Fibroblast of skin of abdomen (primary cell): Measurements from ENCODE around the gene SLC66A2.
"Not testable (repeated sequence)": the region's sequence is repeated elsewhere in the genome, so short reads cannot be mapped to it uniquely, and the experiment has no call there.

Source experiments
- DNase-seq: peaks from one replicate; pipeline ENCODE4 v3.0.0-alpha.2; 2013

Gene SLC66A2

DNA sequence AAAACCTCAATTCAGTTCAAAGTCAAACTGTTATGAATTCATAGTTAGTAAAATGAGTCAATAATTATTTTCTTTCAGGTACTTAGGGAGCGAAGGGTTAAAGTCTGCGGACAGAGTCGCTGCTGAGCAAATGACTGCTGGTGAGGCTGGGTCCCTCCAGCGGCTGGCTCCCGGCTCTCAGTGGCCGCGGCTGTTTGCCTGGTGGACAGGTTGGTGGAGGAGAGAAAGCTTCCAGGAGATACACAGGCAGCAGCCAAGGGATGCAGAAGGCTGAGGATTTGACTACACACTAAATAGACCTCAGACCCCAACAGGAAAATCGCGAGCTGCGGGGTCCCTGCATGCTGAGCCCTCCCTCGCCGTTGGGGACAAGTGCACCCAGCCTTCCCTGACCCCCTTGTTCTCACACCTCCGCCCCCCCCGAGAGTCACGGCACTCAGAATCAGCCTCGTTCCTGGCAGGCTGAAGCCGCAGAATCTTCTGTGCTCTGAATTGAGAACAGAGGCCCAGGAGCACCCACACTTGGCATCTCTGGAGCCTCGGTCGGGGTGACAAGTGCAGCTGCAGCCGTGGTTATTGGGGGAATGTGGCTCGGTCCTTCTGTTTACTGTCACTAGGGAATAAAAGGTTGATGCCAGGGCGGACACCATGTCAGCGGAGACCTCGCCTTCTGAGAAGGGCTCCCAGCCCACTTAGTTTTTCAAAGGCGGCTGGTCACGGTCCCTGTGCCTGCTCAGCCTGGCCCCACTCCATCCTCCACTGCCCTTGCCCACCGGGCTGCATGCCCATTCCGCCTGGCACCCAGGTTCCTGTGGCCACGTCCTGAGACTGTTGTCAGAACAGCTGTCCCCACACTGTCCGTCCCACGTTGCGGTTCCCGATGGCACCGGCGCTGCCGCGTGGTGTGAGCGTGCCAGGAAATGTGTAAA is 74.0 kb downstream of the SLC66A2 start:
- DNase-seq = no peak

DNA sequence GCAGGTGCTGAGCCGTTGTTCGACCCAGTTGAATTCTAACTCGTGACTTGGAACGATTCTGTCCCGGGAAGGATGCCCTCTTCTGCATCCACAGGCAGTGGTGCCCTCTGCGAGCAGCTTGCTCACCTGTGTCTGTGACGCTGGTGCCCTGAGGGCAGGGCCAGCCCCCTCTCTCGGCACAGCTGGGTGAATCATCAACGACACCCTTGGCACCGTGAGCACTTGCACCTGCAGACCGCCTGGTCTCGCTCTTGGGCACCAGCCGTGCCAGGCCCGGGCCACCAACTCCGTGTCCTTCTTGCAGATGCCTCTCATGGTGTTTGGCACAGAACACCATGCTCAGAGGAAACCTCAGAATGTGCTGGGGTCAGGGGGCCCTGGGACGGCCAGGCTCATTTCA is 75.0 kb downstream of the SLC66A2 start:
- no peak for DNase-seq

DNA sequence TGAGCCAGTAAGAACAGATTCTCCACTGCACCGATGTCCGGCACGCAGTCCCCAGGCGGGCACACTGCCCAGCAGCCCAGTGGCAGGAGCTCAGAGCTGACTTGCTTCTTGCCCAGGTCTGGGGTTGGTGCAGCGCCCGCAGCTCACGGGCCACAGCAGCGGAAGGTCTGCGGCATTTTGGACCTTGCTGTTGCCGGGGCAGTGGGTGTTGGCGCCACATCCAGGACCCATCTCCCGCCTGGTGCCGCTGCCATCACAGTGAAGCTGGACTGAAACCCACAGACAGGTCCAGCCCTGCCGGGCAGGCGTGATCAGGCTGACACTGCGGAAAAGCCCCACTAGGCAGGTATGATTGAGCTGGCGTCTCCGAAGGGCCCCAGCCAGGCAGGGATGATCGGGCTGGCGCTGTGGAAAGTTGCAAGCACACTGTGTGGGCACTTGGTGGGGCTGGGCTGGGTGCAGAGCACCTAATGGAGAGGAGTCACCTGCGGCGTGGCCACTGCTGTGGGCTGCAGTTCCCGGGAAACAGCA is 75.5 kb downstream of the SLC66A2 start:
- DNase-seq = no peak

- no peak for DNase-seq
These were observed 75.9 kb downstream of the SLC66A2 start for GRCh38 chr18:79875531-79875919.

- no peak for DNase-seq
These were observed 76.6 kb downstream of the SLC66A2 start for GRCh38 chr18:79874553-79875530.

- no peak for DNase-seq
These were observed 77.9 kb downstream of the SLC66A2 start for GRCh38 chr18:79873449-79874110.

DNA sequence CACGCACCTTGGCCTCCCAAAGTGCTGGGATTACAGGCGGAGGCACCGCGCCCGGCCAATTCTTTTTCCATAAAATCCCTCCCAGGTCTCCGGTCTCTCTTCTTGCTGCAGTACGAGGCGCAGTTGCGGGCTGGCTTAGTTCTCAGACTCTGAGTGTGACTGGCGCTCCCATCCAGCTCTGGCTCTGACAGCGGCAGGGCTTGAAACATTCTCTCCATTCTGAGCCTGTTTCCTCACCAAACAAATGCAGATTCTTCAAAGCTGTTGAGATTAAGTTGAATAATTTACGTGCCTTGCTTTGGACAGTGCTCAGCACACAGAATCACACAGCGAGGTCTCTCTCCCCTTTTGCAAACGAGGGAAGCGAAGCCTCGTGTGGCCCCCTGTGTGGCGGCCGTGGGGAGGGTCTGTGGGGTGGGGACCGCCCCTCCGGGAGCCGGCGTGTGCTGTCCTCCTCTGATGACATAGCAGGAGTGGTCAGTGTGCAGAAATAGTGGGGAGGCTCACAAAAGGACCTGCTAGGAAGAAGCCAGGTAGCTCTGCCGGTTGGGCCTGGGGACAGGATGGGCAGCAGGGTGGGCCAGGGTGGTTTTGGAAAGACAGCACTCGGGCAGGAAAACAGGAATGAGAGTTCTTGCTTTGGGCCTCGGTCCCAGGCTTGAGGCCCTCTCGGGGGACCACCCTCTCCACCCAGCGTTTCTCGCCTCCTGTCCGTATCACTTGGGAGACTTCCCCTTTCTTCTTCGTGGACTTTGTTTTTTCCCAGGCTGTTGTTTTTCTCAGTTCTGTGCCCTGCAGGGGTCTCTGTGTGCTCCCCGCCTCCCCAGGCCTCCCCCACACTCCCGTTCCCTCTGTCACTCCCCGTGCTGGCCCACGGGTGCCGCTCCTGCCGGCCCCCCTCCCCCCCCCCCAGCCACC is 78.7 kb downstream of the SLC66A2 start:
- DNase-seq = no peak

DNA sequence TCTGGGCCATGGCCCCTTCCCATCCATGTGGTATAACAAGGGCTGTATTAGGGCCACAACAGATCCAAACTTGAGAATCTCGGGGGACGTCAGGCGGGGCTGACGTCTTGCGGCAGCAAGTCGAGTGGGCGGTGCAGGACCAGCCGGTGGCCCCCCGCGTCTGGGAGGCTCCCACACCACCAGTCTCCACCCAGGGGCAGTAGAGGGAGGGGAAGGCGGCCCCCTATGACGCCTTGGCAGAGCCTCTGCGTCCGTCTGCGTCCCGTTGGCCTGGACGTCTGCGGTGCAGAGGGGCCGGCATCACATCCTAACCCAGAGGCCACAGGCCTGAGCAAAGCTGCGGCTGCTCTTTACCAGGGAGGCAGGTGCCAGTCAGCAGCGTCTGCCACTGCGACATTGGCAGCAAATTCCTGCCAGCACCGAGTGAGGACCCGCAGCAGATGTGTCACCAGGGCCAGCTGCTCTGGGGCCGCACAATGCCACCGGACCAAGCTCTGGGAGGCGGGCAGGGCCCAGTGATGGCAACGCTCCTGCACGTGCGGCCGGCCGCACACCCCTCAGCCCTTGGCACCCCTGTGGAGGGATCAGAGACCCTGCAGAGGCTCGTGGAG is 79.9 kb downstream of the SLC66A2 start:
- DNase-seq = no peak

- DNase-seq = no peak
These were observed 80.4 kb downstream of the SLC66A2 start for GRCh38 chr18:79871026-79871390.

DNA sequence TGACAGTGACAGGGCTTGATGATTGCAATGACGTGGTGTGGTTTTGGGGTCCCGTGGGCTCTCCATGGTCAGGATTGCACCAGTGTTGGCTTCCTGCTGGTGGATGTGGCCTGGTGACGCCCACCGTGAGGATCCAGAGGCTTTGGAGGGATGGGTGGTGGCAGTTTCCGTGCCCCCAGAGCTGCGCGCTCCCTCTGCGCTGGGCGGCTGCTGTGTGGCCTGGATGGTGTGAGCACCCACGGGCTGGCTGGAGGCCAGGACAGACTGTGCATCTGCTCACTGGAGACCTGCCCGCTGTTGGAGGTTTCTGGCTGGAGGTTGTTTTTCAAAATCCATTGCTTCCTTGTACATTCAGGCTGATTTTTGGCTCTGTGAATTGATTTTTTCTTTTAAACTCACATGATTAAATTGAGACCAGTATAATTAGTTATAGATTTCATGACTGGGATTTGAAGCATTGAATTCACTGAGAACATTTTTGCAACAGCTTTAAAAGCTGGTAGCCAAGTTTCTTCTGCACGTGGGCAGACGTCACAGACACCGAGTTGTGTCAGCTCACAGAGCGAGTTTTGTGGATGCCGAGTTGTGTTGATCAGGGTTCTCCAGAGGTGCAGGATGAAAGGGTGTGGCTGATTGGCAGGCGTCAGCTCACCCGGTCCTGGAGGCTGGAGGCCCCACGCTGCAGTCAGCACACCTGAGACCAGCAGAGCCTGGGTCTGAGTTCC is 81.0 kb downstream of the SLC66A2 start:
- DNase-seq = no peak

DNA sequence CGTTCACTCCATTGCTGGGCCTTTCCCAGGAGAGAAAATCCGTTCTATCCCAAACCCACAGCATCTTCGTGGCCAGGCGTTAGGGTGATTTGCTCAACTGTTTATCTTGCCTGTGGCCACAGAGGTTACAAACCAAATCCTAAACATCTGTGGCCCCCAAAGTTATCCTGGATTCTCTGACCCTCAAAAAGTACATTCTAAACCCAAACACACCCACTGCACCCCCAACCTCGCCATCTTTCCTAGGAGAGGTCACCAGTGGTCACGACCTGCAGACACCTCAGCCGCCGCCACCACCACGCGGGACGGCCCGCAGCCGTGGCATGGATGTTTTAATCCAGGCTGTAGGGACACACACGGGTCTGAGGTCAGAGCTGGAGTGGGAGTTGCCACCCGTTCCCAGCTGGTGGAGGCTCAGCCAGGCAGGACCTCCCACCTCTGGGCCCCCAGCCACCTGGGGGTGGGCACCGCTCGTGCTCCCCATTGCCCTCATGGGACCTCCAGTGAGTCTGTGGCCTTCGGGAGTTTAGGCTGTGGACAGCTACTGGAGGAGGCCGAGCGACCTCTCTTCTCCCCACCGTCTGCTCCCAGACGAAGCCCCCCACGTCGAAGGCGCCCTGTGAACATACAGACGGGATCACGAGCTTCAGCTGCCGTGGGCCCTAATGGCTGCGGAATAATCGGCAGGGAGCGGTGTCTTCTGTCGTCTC is 81.7 kb downstream of the SLC66A2 start:
- DNase-seq = no peak

DNA sequence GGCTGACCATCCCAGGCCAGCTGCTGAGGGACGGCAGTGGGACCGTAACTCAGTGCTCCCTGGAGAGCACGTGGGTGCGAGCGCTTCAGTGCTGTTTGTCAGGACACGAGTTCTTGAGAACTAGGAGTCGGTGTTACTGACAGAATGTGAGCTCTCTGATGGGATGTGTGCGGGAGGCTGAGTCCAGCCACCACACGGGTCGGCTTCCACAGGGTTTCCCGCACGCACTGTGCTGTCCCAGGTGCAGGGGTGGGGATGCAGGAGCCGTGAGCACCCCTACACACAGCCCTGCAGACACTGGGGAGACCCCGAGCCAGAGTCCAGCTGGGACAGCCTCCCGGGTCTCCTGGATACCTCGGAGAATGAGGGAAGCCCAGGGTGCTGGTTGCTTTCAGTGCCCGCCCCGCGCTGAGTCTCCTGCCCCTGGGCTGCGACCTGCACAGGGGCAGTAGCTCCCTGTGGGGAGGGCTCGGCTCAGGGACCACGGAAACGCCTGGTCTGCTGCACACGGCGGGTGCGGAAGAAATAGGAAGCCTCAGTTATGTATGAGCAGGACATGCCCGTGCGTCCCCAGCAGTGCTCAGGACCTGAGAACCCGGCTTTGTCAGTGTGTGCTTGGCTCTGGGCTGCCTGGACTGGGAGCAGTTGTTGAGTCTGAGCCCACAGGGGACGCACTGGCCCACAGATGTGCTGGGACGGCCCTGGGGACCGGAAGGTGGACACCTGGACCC is 82.5 kb downstream of the SLC66A2 start:
- no peak for DNase-seq

DNA sequence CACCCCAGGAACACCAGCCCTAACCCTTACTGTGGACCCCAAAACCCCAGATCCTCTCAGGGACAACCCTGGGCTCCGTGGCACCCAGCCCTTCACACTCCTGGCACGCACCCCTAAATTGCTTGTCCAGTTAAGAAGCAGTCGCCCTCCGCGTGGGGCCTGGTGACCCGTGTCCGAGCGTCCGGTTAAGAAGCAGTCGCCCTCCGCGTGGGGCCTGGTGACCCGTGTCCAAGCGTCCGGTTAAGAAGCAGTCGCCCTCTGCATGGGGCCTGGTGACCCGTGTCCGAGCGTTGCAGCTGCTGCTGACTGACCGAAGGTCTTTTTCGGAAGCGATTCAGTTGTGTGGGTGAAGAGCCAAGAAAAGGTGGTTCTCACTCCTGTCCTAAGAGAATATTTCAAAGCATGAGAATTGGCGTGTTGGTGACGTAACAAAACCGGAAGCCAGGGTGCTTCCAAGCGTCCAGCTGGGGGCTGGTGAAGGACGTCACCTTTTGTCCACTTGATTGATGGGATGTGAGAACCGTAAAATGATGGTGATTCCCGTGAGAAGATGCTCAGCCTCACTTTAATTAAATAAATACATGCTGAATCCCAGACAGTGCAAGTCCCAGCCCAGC is 83.2 kb downstream of the SLC66A2 start:
- no peak for DNase-seq

- no peak for DNase-seq
These were observed 83.8 kb downstream of the SLC66A2 start for GRCh38 chr18:79867666-79868065.

DNA sequence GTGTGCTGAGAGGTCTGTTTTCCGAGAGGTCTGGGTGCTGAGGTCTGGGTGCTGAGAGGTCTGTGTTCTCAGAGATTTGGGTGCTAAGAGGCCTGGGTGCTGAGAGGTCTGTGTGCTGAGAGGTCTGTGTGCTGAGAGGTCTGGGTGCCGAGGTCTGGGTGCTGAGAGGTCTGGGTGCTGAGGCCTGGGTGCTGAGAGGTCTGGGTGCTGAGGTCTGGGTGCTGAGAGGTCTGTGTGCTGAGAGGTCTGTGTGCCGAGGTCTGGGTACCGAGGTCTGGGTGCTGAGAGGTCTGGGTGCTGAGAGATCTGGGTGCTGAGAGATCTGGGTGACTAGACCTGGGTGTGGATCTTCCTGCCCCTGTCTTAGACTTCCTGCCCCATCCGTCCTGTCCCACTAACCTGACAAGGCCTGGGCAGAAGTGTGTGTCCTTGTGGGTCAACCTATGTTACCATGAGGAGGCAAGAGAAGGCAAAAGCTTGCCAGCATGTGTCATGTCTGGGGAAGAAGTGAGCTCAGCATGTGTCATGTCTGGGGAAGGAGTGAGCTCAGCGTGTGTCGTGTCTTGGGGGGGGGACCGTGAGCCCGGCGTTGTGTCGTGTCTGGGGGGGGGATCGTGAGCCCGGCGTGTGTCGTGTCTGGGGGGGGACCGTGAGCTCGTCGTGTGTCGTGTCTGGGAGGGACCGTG is 84.4 kb downstream of the SLC66A2 start:
- no peak for DNase-seq

- not testable (repeated sequence) for DNase-seq
These were observed 85.5 kb downstream of the SLC66A2 start for GRCh38 chr18:79865951-79866350.

- DNase-seq = not testable (repeated sequence)
These were observed 86.5 kb downstream of the SLC66A2 start for GRCh38 chr18:79864955-79865354.
